IPS-18a (cell line): Measurements from ENCODE around the gene FAM229B.
"Not testable (repeated sequence)": the region's sequence is repeated elsewhere in the genome, so short reads cannot be mapped to it uniquely, and the experiment has no call there.

Experiments
- H3K27ac ChIP-seq: one replicate; pipeline ENCODE4 v1.5.1; 2013; ENCODE audit warnings: low read length
- H3K27me3 ChIP-seq: one replicate; pipeline ENCODE4 v1.6.1; 2013; ENCODE audit warnings: mild to moderate bottlenecking, low read length; ENCODE audit not compliant: control insufficient read depth, insufficient read depth
- H3K36me3 ChIP-seq: one replicate; pipeline ENCODE4 v1.6.1; 2013; ENCODE audit warnings: low read depth, low read length; ENCODE audit not compliant: control insufficient read depth
- H3K4me1 ChIP-seq: one replicate; pipeline ENCODE4 v1.6.1; 2013; ENCODE audit warnings: low read depth, low read length; ENCODE audit not compliant: control insufficient read depth
- H3K4me3 ChIP-seq: one replicate; pipeline ENCODE4 v1.5.1; 2013; ENCODE audit warnings: low read length
- H3K9ac ChIP-seq: one replicate; pipeline ENCODE4 v1.6.1; 2013; ENCODE audit warnings: mild to moderate bottlenecking, low read length, moderate library complexity
- H3K9me3 ChIP-seq: one replicate; pipeline ENCODE4 v1.6.1; 2013; ENCODE audit warnings: low read depth, low read length; ENCODE audit not compliant: control insufficient read depth

Gene FAM229B

GRCh38 chr6:112087136-112087911 is at the start of gene FAM229B, which contains the start of gene TUBE1:
Gene FAM229B, plus strand, starts transcription at chr6:112087591. Its CDS starts 11,693 bp downstream, at chr6:112099284.
Gene TUBE1, minus strand, starts transcription at chr6:112087482. Its CDS starts 48 bp downstream, at chr6:112087434.
- peaks cover 9% of the 10 kb centered on the region for H3K27me3 ChIP-seq
- H3K9ac ChIP-seq, result peak within 1 kb of the TSS; percentile 88
- H3K36me3 ChIP-seq, result peaks cover 3% of the 10 kb centered on the region
- peaks cover 7% of the 10 kb centered on the region for H3K4me1 ChIP-seq
- no peaks in the 10 kb centered on the region for H3K9me3 ChIP-seq
- H3K4me3 ChIP-seq, result peak within 1 kb of the TSS; percentile 99
- H3K27ac ChIP-seq, result peak within 1 kb of the TSS; percentile 65

GRCh38 chr6:112037783-112038216 is 49.6 kb upstream of the FAM229B start:
- Histone ChIP-seq H3K4me1 (peaks cover 7% of the 10 kb centered on the region), H3K27ac (no peak overlapping the region), H3K36me3 (no peaks in the 10 kb centered on the region), H3K4me3 (no peak overlapping the region), H3K9ac (no peak overlapping the region), H3K9me3 (no peaks in the 10 kb centered on the region), H3K27me3 (no peaks in the 10 kb centered on the region)

GRCh38 chr6:112038268-112038667 is 49.1 kb upstream of the FAM229B start:
- no peaks in the 10 kb centered on the region for H3K27me3 ChIP-seq
- H3K36me3 ChIP-seq, result no peaks in the 10 kb centered on the region
- H3K9ac ChIP-seq, result no peak overlapping the region
- H3K27ac ChIP-seq, result no peak overlapping the region
- H3K9me3 ChIP-seq, result no peaks in the 10 kb centered on the region
- H3K4me1 ChIP-seq, result peaks cover 7% of the 10 kb centered on the region
- no peak overlapping the region for H3K4me3 ChIP-seq

- no peaks in the 10 kb centered on the region for H3K36me3 ChIP-seq
- no peaks in the 10 kb centered on the region for H3K27me3 ChIP-seq
- H3K4me1 ChIP-seq, result peaks cover 3% of the 10 kb centered on the region
- H3K27ac ChIP-seq, result no peak overlapping the region
- H3K9me3 ChIP-seq, result no peaks in the 10 kb centered on the region
- H3K4me3 ChIP-seq, result no peak overlapping the region
- H3K9ac ChIP-seq, result no peak overlapping the region
Observed at GRCh38 chr6:112038756-112039430, 48.5 kb upstream of the FAM229B start.

GRCh38 chr6:112039431-112039770 is 48.0 kb upstream of the FAM229B start:
- Histone ChIP-seq H3K9me3 (no peaks in the 10 kb centered on the region), H3K36me3 (no peaks in the 10 kb centered on the region), H3K27ac (no peak overlapping the region), H3K4me1 (no peaks in the 10 kb centered on the region), H3K27me3 (no peaks in the 10 kb centered on the region), H3K9ac (no peak overlapping the region), H3K4me3 (no peak overlapping the region)

- Histone ChIP-seq H3K9ac (no peak overlapping the region), H3K27ac (no peak overlapping the region), H3K9me3 (no peaks in the 10 kb centered on the region), H3K4me3 (no peak overlapping the region), H3K4me1 (no peaks in the 10 kb centered on the region), H3K27me3 (no peaks in the 10 kb centered on the region), H3K36me3 (no peaks in the 10 kb centered on the region)
Observed at GRCh38 chr6:112040956-112041355, 46.4 kb upstream of the FAM229B start.

- no peaks in the 10 kb centered on the region for H3K27me3 ChIP-seq
- no peaks in the 10 kb centered on the region for H3K36me3 ChIP-seq
- H3K27ac ChIP-seq, result no peak overlapping the region
- H3K9ac ChIP-seq, result no peak overlapping the region
- no peak overlapping the region for H3K4me3 ChIP-seq
- H3K4me1 ChIP-seq, result no peaks in the 10 kb centered on the region
- H3K9me3 ChIP-seq, result no peaks in the 10 kb centered on the region
Observed at GRCh38 chr6:112041535-112041934, 45.9 kb upstream of the FAM229B start.

- Histone ChIP-seq H3K9ac (peak overlapping the region; percentile 85), H3K4me1 (no peaks in the 10 kb centered on the region), H3K27me3 (no peaks in the 10 kb centered on the region), H3K36me3 (no peaks in the 10 kb centered on the region), H3K4me3 (peak overlapping the region; percentile 93), H3K9me3 (no peaks in the 10 kb centered on the region), H3K27ac (peak overlapping the region; percentile 26)
Observed at GRCh38 chr6:112043032-112044007, 44.1 kb upstream of the FAM229B start.

- no peak overlapping the region for H3K27ac ChIP-seq
- no peak overlapping the region for H3K4me3 ChIP-seq
- no peaks in the 10 kb centered on the region for H3K4me1 ChIP-seq
- H3K9ac ChIP-seq, result no peak overlapping the region
- no peaks in the 10 kb centered on the region for H3K27me3 ChIP-seq
- H3K9me3 ChIP-seq, result no peaks in the 10 kb centered on the region
- no peaks in the 10 kb centered on the region for H3K36me3 ChIP-seq
Observed at GRCh38 chr6:112044196-112044595, 43.2 kb upstream of the FAM229B start.

GRCh38 chr6:112044856-112045255 is 42.5 kb upstream of the FAM229B start:
- H3K27ac ChIP-seq, result no peak overlapping the region
- H3K27me3 ChIP-seq, result no peaks in the 10 kb centered on the region
- no peaks in the 10 kb centered on the region for H3K36me3 ChIP-seq
- no peak overlapping the region for H3K4me3 ChIP-seq
- no peaks in the 10 kb centered on the region for H3K4me1 ChIP-seq
- H3K9me3 ChIP-seq, result no peaks in the 10 kb centered on the region
- no peak overlapping the region for H3K9ac ChIP-seq

GRCh38 chr6:112047523-112047922 is 39.9 kb upstream of the FAM229B start:
- not testable (repeated sequence) for H3K27me3 ChIP-seq, H3K9ac ChIP-seq, H3K4me1 ChIP-seq, H3K36me3 ChIP-seq, H3K27ac ChIP-seq, H3K9me3 ChIP-seq, H3K4me3 ChIP-seq
